Epidermal melanocyte (primary cell): Measurements from ENCODE around the gene MAGI2.

ENCODE experiments used
- DNase-seq: peaks from one replicate; pipeline ENCODE4 v3.0.0; 2011; ENCODE audit warnings: low spot score; ENCODE audit not compliant: insufficient read length

MAGI2 gene

GRCh38 chr7:78747592-78747991 lies 705.9 kb downstream of the MAGI2 start:
- DNase-seq, result no peak

GRCh38 chr7:78746301-78746700 lies 707.2 kb downstream of the MAGI2 start:
- no peak for DNase-seq

- no peak for DNase-seq
Measured at GRCh38 chr7:78742694-78743093, 710.8 kb downstream of the MAGI2 start.

GRCh38 chr7:78736548-78736947 lies 716.9 kb downstream of the MAGI2 start:
- DNase-seq, result no peak

- DNase-seq, result no peak
Measured at GRCh38 chr7:78734626-78735025, 718.8 kb downstream of the MAGI2 start.

- DNase-seq, result no peak
Measured at GRCh38 chr7:78720066-78720465, 733.4 kb downstream of the MAGI2 start.

- no peak for DNase-seq
Measured at GRCh38 chr7:78718212-78718611, 735.3 kb downstream of the MAGI2 start.

GRCh38 chr7:78716876-78717275 lies 736.6 kb downstream of the MAGI2 start:
- no peak for DNase-seq

GRCh38 chr7:78714356-78714755 lies 739.1 kb downstream of the MAGI2 start:
- no peak for DNase-seq

- no peak for DNase-seq
Measured at GRCh38 chr7:78712111-78712510, 741.4 kb downstream of the MAGI2 start.

- DNase-seq, result no peak
Measured at GRCh38 chr7:78709658-78710057, 743.8 kb downstream of the MAGI2 start.

GRCh38 chr7:78704504-78704903 lies 749.0 kb downstream of the MAGI2 start:
- DNase-seq, result no peak

GRCh38 chr7:78703391-78703790 lies 750.1 kb downstream of the MAGI2 start:
- no peak for DNase-seq

GRCh38 chr7:78702770-78703169 lies 750.7 kb downstream of the MAGI2 start:
- no peak for DNase-seq

- DNase-seq, result no peak
Measured at GRCh38 chr7:78695826-78696225, 757.6 kb downstream of the MAGI2 start.

- DNase-seq, result no peak
Measured at GRCh38 chr7:78691584-78691983, 761.9 kb downstream of the MAGI2 start.

GRCh38 chr7:78690174-78690573 lies 763.3 kb downstream of the MAGI2 start:
- no peak for DNase-seq

- DNase-seq, result no peak
Measured at GRCh38 chr7:78688376-78688775, 765.1 kb downstream of the MAGI2 start.

- DNase-seq, result no peak
Measured at GRCh38 chr7:78686189-78686588, 767.3 kb downstream of the MAGI2 start.

GRCh38 chr7:78684201-78684600 lies 769.3 kb downstream of the MAGI2 start:
- DNase-seq, result no peak

- DNase-seq, result no peak
Measured at GRCh38 chr7:78683566-78683965, 769.9 kb downstream of the MAGI2 start.

GRCh38 chr7:78679112-78679876 lies 774.2 kb downstream of the MAGI2 start:
- no peak for DNase-seq

GRCh38 chr7:78677391-78677790 lies 776.1 kb downstream of the MAGI2 start:
- DNase-seq, result no peak

GRCh38 chr7:78675511-78675910 lies 778.0 kb downstream of the MAGI2 start:
- DNase-seq, result no peak
